SK-N-SH (cell line): ENCODE data around the gene RAB7A. TPM values are rescaled to one million over a fixed set of nuclear protein-coding genes. Genes with fewer than 3 reads are reported as not detected.

Experiments used
- CTCF ChIA-PET: fragments of 300-600, 350-600 bp; formaldehyde crosslinking; extraction: SDS; loops from one replicate; lab custom pipeline; 2021; lab: Yijun Ruan, JAX
- POLR2A ChIA-PET: fragments of 350-600 bp; sonication (Branson Sonifier 250); formaldehyde crosslinking; extraction: SDS; loops from one replicate; lab custom pipeline; 2020; ENCODE audit warnings: antibody characterized with exemption, inconsistent platforms; lab: Yijun Ruan, JAX
- DNase-seq: peaks from one replicate; pipeline ENCODE4 v3.0.0; 2012
- H2AFZ ChIP-seq: fragments of 200-600 bp; sonication (generic); 2 replicates; pipeline ENCODE4 v1.8.1; 2016; ENCODE audit warnings: antibody characterized with exemption, mild to moderate bottlenecking, low read depth
- H3F3A ChIP-seq: fragments of 200-600 bp; sonication (generic); replicated peaks from 2 replicates; pipeline ENCODE3; 2016; ENCODE audit warnings: antibody characterized with exemption, mild to moderate bottlenecking; ENCODE audit not compliant: insufficient read depth
- H3K27ac ChIP-seq, 2 experiments: fragments of 200-500 bp in 1 of 2; fragments of 200-600 bp in 1 of 2; sonication (Bioruptor generic) in 1 of 2; sonication (generic), shearing (Covaris generic) in 1 of 2; 2 replicates each; pipeline versions ENCODE4 v1.5.1 to v1.6.1; 2014 to 2016; ENCODE audit warnings: low read depth in 2 of 2, inconsistent platforms in 1 of 2, low read length in 1 of 2, mild to moderate bottlenecking in 1 of 2, mixed read lengths in 1 of 2
- H3K27me3 ChIP-seq: fragments of 200-600 bp; sonication (generic), shearing (Covaris generic); 2 replicates; pipeline ENCODE4 v1.6.1; 2016; ENCODE audit warnings: mixed run types; ENCODE audit not compliant: insufficient read depth
- H3K36me3 ChIP-seq, 2 experiments: fragments of 200-500 bp in 1 of 2; fragments of 200-600 bp in 1 of 2; sonication (Bioruptor generic) in 1 of 2; sonication (generic) in 1 of 2; replicated peaks in 1 of 2; 2 replicates each; pipeline versions ENCODE3 to v1.5.1; 2014 to 2016; ENCODE audit warnings: low read length in 1 of 2, mild to moderate bottlenecking in 1 of 2; ENCODE audit not compliant: insufficient read depth in 2 of 2, control insufficient read depth in 1 of 2
- H3K4me1 ChIP-seq, 2 experiments: fragments of 200-500 bp in 1 of 2; fragments of 200-600 bp in 1 of 2; sonication (Bioruptor generic) in 1 of 2; sonication (generic), shearing (Covaris generic) in 1 of 2; 2 replicates each; pipeline versions ENCODE4 v1.5.1 to v1.6.1; 2014 to 2016; ENCODE audit warnings: low read depth in 1 of 2, low read length in 1 of 2, mixed run types in 1 of 2; ENCODE audit not compliant: insufficient read depth in 2 of 2, control insufficient read depth in 1 of 2
- H3K4me2 ChIP-seq: fragments of 200-600 bp; sonication (generic), shearing (Covaris generic); 2 replicates; pipeline ENCODE4 v1.6.1; 2017; ENCODE audit warnings: mixed run types
- H3K4me3 ChIP-seq, 2 experiments: fragments of 200-500 bp in 1 of 2; fragments of 200-600 bp in 1 of 2; sonication (Bioruptor generic) in 1 of 2; sonication (generic), shearing (Covaris generic) in 1 of 2; 2 replicates each; pipeline versions ENCODE4 v1.5.1 to v1.8.1; 2014 to 2016; ENCODE audit warnings: low read depth in 2 of 2, inconsistent platforms in 1 of 2, low read length in 1 of 2, mild to moderate bottlenecking in 1 of 2, mixed read lengths in 1 of 2, moderate library complexity in 1 of 2
- H3K79me2 ChIP-seq: fragments of 200-600 bp; sonication (generic); 2 replicates; pipeline ENCODE4 v1.8.1; 2017; ENCODE audit warnings: mild to moderate bottlenecking; ENCODE audit not compliant: insufficient read depth
- H3K9ac ChIP-seq: fragments of 200-600 bp; sonication (generic); 2 replicates; pipeline ENCODE4 v1.6.1; 2017; ENCODE audit warnings: mixed run types
- H3K9me2 ChIP-seq: fragments of 200-600 bp; sonication (generic); 2 replicates; pipeline ENCODE4 v1.6.1; 2017; ENCODE audit warnings: mixed run types
- H3K9me3 ChIP-seq: fragments of 200-600 bp; sonication (generic); 2 replicates; pipeline ENCODE4 v1.6.1; 2017; ENCODE audit warnings: mixed run types, mild to moderate bottlenecking, moderate library complexity
- H4K20me1 ChIP-seq: fragments of 200-600 bp; sonication (generic); 2 replicates; pipeline ENCODE4 v1.6.1; 2017; ENCODE audit warnings: mild to moderate bottlenecking, mixed run types; ENCODE audit not compliant: insufficient read depth
- CHD2 ChIP-seq: fragments of 150-350 bp; IDR thresholded peaks from 2 replicates; pipeline ENCODE4 v1.6.1; 2018; ENCODE audit warnings: low read length; ENCODE audit not compliant: partially characterized antibody
- EP300 ChIP-seq, 2 experiments: IDR thresholded peaks; 2 replicates each; pipeline versions ENCODE4 v1.4.0 to v1.6.1; 2012; ENCODE audit warnings: borderline replicate concordance in 1 of 2, low read depth in 1 of 2, low read length in 1 of 2
- EZH2phosphoT487 ChIP-seq: fragments of 200-600 bp; sonication (generic); IDR thresholded peaks from 2 replicates; pipeline ENCODE4 v1.6.1; 2017; ENCODE audit warnings: low read depth, mixed run types, mild to moderate bottlenecking, antibody characterized with exemption, moderate library complexity, borderline replicate concordance
- RAD21 ChIP-seq: IDR thresholded peaks from 2 replicates; pipeline ENCODE4 v1.6.1; 2012; ENCODE audit warnings: mild to moderate bottlenecking, low read length
- REST ChIP-seq: IDR thresholded peaks from 2 replicates; pipeline ENCODE4 v1.6.1; 2012; ENCODE audit warnings: mild to moderate bottlenecking, low read depth, low read length, moderate library complexity
- RFX5 ChIP-seq: IDR thresholded peaks from 2 replicates; pipeline ENCODE4 v1.6.1; 2012; ENCODE audit warnings: mild to moderate bottlenecking, improper control_type of control experiment, low read length
- RXRA ChIP-seq: IDR thresholded peaks from 2 replicates; pipeline ENCODE4 v1.4.0; 2012; ENCODE audit warnings: low read depth, mild to moderate bottlenecking, borderline replicate concordance
- SIN3A ChIP-seq: IDR thresholded peaks from 2 replicates; pipeline ENCODE4 v1.6.1; 2012; ENCODE audit warnings: low read depth, mild to moderate bottlenecking, low read length, moderate library complexity, borderline replicate concordance
- SMC3 ChIP-seq: IDR thresholded peaks from 2 replicates; pipeline ENCODE4 v1.6.1; 2012; ENCODE audit warnings: low read depth, low read length, improper control_type of control experiment
- TAF1 ChIP-seq: IDR thresholded peaks from 2 replicates; pipeline ENCODE4 v1.6.1; 2012; ENCODE audit warnings: low read depth, mild to moderate bottlenecking, low read length, moderate library complexity, borderline replicate concordance
- TCF12 ChIP-seq: IDR thresholded peaks from 2 replicates; pipeline ENCODE4 v1.4.0; 2012
- TEAD4 ChIP-seq: IDR thresholded peaks from 2 replicates; pipeline ENCODE4 v1.4.0; 2012; ENCODE audit warnings: mild to moderate bottlenecking, borderline replicate concordance; ENCODE audit not compliant: insufficient read depth
- USF1 ChIP-seq: IDR thresholded peaks from 2 replicates; pipeline ENCODE4 v1.4.0; 2012; ENCODE audit warnings: low read depth, borderline replicate concordance
- USF2 ChIP-seq: fragments of 150-350 bp; IDR thresholded peaks from 2 replicates; pipeline ENCODE4 v1.6.1; 2017; ENCODE audit warnings: antibody characterized with exemption, low read length, low read depth, borderline replicate concordance
- YY1 ChIP-seq: IDR thresholded peaks from 2 replicates; pipeline ENCODE4 v1.4.0; 2012; ENCODE audit warnings: low read depth, mild to moderate bottlenecking
- ZBTB33 ChIP-seq: IDR thresholded peaks from 2 replicates; pipeline ENCODE4 v1.4.0; 2012; ENCODE audit warnings: low read depth, borderline replicate concordance
- WGBS: methylation state at CpG from one replicate; pipeline ENCODE4 v1.1.6; 2017; ENCODE audit warnings: low lambda C conversion rate; 5-methylcytosine and 5-hydroxymethylcytosine counted together
- polyA plus RNA-seq, 3 experiments: library from polyadenylated mRNA; depleted of rRNA; stranded (reverse); fragments of >200 nt; gene quantifications; 2 replicates each; pipeline ENCODE4 v1.2.3, GENCODE V29; 2012

The RAB7A gene
- polyA plus RNA-seq, 1 of the 3 experiments (the other 2 are of a cell fraction), result 271 TPM

- no peaks in the 10 kb centered on the region for H3K36me3 ChIP-seq
- DNase-seq, result no peak
- H3K79me2 ChIP-seq, result no peaks in the 10 kb centered on the region
- no peaks in the 10 kb centered on the region for H3K27me3 ChIP-seq
- no peak overlapping the region for H3K9ac ChIP-seq
- peaks cover 5 to 30% of the 10 kb centered on the region in 2 experiments; a peak in 1 of 4 replicates for H3K4me1 ChIP-seq
- CTCF ChIA-PET, result interaction anchor here (0.9 to 1.0 kb wide), 2 partner anchors 23 to 49 kb away, joined by 3 read pairs; no protein-coding TSS in a partner anchor
- TF ChIP-seq REST (no peak), SMC3 (no peak), EZH2phosphoT487 (no peak), YY1 (no peak), TAF1 (no peak), USF1 (no peak), RFX5 (no peak), RAD21 (no peak), SIN3A (no peak), USF2 (no peak), TEAD4 (no peak), CHD2 (no peak), RXRA (no peak), TCF12 (no peak), EP300 (IDR thresholded peaks at IDR 0.05; ENCODE audit: borderline replicate concordance in 1 of 2, low read depth in 1 of 2, low read length in 1 of 2) (no peak), ZBTB33 (no peak)
- H3K4me3 ChIP-seq, result no peak overlapping the region
- no peak overlapping the region for H3K4me2 ChIP-seq
- H3K9me3 ChIP-seq, result no peaks in the 10 kb centered on the region
- no peaks in the 10 kb centered on the region for H4K20me1 ChIP-seq
- WGBS, result 90% methylated on average over 7 of the region's 13 CpGs
- POLR2A ChIA-PET, result no interaction called here
- H2AFZ ChIP-seq, result no peak overlapping the region
- no peaks in the 10 kb centered on the region for H3F3A ChIP-seq
- H3K27ac ChIP-seq, result no peak overlapping the region
- no peaks in the 10 kb centered on the region for H3K9me2 ChIP-seq
Observed at GRCh38 chr3:128848936-128849335, 123.0 kb downstream of the RAB7A start.
